HG02610 (cell line): ENCODE data around the gene VEGFA.

Source experiments
- ATAC-seq: cut with Tn5 transposase; IDR thresholded peaks from one replicate; pipeline ENCODE4 v1.9.1; 2021; ENCODE audit warnings: mild to moderate bottlenecking, moderate library complexity; ENCODE audit not compliant: unreplicated experiment

Gene VEGFA

DNA sequence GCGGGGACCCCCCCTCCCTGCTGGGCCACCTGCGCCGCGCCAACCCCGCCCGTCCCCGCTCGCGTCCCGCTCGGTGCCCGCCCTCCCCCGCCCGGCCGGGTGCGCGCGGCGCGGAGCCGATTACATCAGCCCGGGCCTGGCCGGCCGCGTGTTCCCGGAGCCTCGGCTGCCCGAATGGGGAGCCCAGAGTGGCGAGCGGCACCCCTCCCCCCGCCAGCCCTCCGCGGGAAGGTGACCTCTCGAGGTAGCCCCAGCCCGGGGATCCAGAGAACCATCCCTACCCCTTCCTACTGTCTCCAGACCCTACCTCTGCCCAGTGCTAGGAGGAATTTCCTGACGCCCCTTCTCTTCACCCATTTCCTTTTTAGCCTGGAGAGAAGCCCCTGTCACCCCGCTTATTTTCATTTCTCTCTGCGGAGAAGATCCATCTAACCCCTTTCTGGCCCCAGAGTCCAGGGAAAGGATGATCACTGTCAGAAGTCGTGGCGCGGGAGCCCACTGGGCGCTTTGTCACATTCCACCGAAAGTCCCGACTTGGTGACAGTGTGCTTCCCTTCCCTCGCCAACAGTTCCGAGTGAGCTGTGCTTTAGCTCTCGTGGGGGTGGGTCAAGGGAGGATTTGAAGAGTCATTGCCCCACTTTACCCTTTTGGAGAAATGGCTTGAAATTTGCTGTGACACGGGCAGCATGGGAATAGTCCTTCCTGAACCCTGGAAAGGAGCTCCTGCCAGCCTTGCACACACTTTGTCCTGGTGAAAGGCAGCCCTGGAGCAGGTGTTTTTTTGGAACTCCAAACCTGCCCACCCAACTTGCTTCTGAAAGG, 2.1 kb downstream of the VEGFA start:
- no peak for ATAC-seq

GRCh38 chr6:43772681-43773049, 2.7 kb downstream of the VEGFA start:
- ATAC-seq: no peak

- peak; percentile 21 for ATAC-seq
Measured at GRCh38 chr6:43773050-43773979, 3.3 kb downstream of the VEGFA start.

DNA sequence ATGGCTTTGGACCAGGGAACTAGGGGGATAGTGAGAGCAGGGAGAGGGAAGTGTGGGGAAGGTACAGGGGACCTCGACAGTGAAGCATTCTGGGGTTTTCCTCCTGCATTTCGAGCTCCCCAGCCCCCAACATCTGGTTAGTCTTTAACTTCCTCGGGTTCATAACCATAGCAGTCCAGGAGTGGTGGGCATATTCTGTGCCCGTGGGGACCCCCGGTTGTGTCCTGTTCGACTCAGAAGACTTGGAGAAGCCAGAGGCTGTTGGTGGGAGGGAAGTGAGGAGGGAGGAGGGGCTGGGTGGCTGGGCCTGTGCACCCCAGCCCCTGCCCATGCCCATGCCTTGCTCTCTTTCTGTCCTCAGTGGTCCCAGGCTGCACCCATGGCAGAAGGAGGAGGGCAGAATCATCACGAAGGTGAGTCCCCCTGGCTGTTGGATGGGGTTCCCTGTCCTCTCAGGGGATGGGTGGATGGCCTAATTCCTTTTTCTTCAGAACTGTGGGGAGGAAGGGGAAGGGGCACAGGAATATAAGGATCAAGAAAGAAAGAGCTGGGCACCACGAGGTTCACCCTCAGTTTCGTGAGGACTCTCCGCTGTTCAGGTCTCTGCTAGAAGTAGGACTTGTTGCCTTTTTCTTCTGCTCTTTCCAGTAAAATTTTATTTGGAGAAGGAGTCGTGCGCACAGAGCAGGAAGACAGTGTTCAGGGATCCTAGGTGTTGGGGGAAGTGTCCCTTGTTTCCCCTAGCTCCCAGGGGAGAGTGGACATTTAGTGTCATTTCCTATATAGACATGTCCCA, 4.2 kb downstream of the VEGFA start:
- no peak for ATAC-seq

GRCh38 chr6:43774776-43775534, 4.9 kb downstream of the VEGFA start:
- ATAC-seq: no peak

- ATAC-seq: no peak
Measured at GRCh38 chr6:43775535-43775885, 5.5 kb downstream of the VEGFA start.

GRCh38 chr6:43776115-43776798, 6.2 kb downstream of the VEGFA start:
- ATAC-seq: no peak

DNA sequence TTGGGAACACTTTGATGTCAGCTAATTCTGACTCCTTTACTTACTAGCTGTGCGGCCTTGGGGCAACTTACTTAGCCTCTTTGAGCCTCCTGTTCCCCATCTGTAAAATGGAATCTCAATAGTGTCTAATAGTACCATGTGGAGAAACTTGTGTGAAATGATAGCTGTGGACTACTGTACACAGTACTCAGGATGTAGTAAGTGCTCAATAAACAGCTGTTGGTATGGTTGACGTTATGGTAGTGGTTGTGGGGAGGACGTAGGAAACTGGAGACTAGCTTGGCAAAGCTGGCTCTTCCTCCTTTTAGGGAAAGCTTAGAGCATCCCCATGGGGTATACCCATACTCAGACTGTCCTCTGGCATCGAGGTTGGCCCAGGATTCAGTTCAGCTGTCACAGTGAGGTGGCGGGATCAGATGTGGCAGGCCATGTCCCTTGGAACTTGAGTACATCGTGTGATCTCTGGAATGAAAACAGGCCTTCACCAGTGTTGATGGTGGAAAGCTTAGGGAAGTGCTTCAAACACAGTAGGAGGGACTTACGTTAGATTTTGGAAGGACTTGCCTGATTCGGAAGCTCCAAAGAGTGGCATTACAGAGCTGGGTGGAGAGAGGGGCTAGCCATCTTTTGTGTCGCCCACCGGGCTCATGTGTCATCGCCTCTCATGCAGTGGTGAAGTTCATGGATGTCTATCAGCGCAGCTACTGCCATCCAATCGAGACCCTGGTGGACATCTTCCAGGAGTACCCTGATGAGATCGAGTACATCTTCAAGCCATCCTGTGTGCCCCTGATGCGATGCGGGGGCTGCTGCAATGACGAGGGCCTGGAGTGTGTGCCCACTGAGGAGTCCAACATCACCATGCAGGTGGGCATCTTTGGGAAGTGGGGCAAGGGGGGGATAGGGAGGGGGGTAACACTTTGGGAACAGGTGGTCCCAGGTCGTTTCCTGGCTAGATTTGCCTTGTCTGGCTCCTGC, 7.1 kb downstream of the VEGFA start:
- no peak for ATAC-seq

- no peak for ATAC-seq
Measured at GRCh38 chr6:43778131-43778855, 8.3 kb downstream of the VEGFA start.

GRCh38 chr6:43778976-43779851, 9.2 kb downstream of the VEGFA start:
- no peak for ATAC-seq

GRCh38 chr6:43779852-43780236, 9.8 kb downstream of the VEGFA start:
- no peak for ATAC-seq

DNA sequence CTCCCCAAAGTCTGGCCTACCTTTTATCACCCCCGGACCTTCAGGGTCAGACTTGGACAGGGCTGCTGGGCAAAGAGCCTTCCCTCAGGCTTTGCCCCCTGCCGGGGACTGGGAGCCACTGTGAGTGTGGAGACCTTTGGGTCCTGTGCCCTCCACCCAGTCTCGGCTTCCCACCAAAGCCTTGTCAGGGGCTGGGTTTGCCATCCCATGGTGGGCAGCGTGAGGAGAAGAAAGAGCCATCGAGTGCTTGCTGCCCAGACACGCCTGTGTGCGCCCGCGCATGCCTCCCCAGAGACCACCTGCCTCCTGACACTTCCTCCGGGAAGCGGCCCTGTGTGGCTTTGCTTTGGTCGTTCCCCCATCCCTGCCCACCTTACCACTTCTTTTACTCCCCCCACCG, 10.3 kb downstream of the VEGFA start:
- ATAC-seq: no peak

DNA sequence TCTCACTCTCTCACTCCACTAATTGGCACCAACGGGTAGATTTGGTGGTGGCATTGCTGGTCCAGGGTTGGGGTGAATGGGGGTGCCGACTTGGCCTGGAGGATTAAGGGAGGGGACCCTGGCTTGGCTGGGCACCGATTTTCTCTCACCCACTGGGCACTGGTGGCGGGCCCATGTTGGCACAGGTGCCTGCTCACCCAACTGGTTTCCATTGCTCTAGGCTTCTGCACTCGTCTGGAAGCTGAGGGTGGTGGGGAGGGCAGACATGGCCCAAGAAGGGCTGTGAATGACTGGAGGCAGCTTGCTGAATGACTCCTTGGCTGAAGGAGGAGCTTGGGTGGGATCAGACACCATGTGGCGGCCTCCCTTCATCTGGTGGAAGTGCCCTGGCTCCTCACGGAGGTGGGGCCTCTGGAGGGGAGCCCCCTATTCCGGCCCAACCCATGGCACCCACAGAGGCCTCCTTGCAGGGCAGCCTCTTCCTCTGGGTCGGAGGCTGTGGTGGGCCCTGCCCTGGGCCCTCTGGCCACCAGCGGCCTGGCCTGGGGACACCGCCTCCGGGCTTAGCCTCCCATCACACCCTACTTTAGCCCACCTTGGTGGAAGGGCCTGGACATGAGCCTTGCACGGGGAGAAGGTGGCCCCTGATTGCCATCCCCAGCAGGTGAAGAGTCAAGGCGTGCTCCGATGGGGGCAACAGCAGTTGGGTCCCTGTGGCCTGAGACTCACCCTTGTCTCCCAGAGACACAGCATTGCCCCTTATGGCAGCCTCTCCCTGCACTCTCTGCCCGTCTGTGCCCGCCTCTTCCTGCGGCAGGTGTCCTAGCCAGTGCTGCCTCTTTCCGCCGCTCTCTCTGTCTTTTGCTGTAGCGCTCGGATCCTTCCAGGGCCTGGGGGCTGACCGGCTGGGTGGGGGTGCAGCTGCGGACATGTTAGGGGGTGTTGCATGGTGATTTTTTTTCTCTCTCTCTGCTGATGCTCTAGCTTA, 11.2 kb downstream of the VEGFA start:
- no peak for ATAC-seq

DNA sequence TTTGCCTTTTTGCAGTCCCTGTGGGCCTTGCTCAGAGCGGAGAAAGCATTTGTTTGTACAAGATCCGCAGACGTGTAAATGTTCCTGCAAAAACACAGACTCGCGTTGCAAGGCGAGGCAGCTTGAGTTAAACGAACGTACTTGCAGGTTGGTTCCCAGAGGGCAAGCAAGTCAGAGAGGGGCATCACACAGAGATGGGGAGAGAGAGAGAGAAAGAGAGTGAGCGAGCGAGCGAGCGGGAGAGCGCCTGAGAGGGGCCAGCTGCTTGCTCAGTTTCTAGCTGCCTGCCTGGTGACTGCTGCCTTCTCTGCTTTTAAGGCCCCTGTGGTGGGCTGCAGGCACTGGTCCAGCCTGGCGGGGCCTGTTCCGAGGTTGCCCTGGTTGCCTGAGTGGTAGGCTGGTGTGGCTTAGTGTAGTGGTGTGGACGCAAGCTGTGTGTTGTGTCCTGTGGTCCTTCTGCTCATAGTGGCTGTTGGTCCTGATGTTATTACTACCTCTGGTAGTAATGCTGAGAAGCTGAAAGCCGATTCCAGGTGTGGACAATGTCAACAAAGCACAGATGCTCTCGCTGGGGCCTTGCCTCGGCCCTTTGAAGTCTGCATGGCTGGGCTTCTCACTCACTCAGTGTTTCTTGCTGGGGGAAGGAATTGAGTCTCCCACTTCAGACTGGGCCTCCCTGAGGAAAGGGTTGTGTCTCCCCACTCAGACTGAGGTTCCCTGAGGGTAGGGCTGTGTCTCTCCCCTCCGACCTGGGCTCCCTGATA, 12.1 kb downstream of the VEGFA start:
- ATAC-seq: no peak

GRCh38 chr6:43782764-43783513, 12.9 kb downstream of the VEGFA start:
- ATAC-seq: no peak
